CD4-positive, CD25-positive, alpha-beta regulatory T cell (primary cell): ENCODE results near the gene DNAH12. TPM values are rescaled to one million over a fixed set of nuclear protein-coding genes. Genes with fewer than 3 reads are reported as not detected.
"Not testable (repeated sequence)": the region's sequence is repeated elsewhere in the genome, so short reads cannot be mapped to it uniquely, and the experiment has no call there.

Experiments used
- ATAC-seq, 2 donors: fragments of 150-1000 bp; cut with Tn5 transposase; one replicate each; pipeline ENCODE4 v1.10.0; 2021; ENCODE audit warnings: low read depth in 2 of 2, moderate number of reproducible peaks in 2 of 2, moderate library complexity in 1 of 2
- DNase-seq, 3 donors: peaks; one replicate each; pipeline versions ENCODE4 v3.0.0 to v3.0.0-alpha.2; 2012 to 2022; ENCODE audit warnings: mixed read lengths in 1 of 3
- H3K27ac ChIP-seq: one replicate; pipeline ENCODE4 v1.7.0; 2013; ENCODE audit warnings: mild to moderate bottlenecking, low read length; ENCODE audit not compliant: insufficient read depth, poor library complexity, severe bottlenecking
- H3K27me3 ChIP-seq: one replicate; pipeline ENCODE4 v1.7.0; 2013; ENCODE audit warnings: low read length; ENCODE audit not compliant: control insufficient read depth, insufficient read depth
- H3K36me3 ChIP-seq: one replicate; pipeline ENCODE4 v1.7.0; 2013; ENCODE audit warnings: mild to moderate bottlenecking, low read length, moderate library complexity; ENCODE audit not compliant: control insufficient read depth, insufficient read depth
- H3K4me1 ChIP-seq: 2 replicates; pipeline ENCODE4 v1.7.0; 2013; ENCODE audit warnings: mild to moderate bottlenecking, low read length; ENCODE audit not compliant: insufficient read depth, control insufficient read depth, poor library complexity, severe bottlenecking
- H3K4me3 ChIP-seq: one replicate; pipeline ENCODE4 v1.7.0; 2013; ENCODE audit warnings: low read depth, mild to moderate bottlenecking, low read length, moderate library complexity
- H3K9me3 ChIP-seq, 2 experiments: 1 replicate in 1 of 2; 2 replicates in 1 of 2; pipeline ENCODE4 v1.7.0; 2013; ENCODE audit warnings: low read length in 2 of 2, mild to moderate bottlenecking in 1 of 2, moderate library complexity in 1 of 2; ENCODE audit not compliant: control insufficient read depth in 2 of 2
- H3K27ac Mint-ChIP-seq, 3 donors: one replicate each; pipeline ENCODE4 v1.8.0; 2020 to 2022; ENCODE audit warnings: mild to moderate bottlenecking in 3 of 3, mixed read lengths in 3 of 3, moderate library complexity in 2 of 3
- H3K27me3 Mint-ChIP-seq: one replicate; pipeline ENCODE4 v1.8.0; 2022; ENCODE audit warnings: mild to moderate bottlenecking, mixed read lengths
- H3K36me3 Mint-ChIP-seq: one replicate; pipeline ENCODE4 v1.8.0; 2020; ENCODE audit warnings: mixed read lengths
- H3K4me1 Mint-ChIP-seq, 4 donors: one replicate each; pipeline ENCODE4 v1.8.0; 2020 to 2022; ENCODE audit warnings: mixed read lengths in 4 of 4, mild to moderate bottlenecking in 1 of 4
- H3K4me3 Mint-ChIP-seq, 4 donors: one replicate each; pipeline ENCODE4 v1.8.0; 2020 to 2022; ENCODE audit warnings: mild to moderate bottlenecking in 4 of 4, mixed read lengths in 4 of 4, moderate library complexity in 3 of 4
- H3K9me3 Mint-ChIP-seq, 7 donors: one replicate each; pipeline ENCODE4 v1.8.0; 2020 to 2022; ENCODE audit warnings: mixed read lengths in 7 of 7, mild to moderate bottlenecking in 3 of 7, moderate library complexity in 2 of 7
- polyA plus RNA-seq, 4 donors: library from polyadenylated mRNA; unstranded; fragments of 300-500 nt; fragmentation: Illumina TruSeq; gene quantifications; one replicate each; pipeline ENCODE4 v1.2.3, GENCODE V29; 2021
- total RNA-seq: library from RNA; stranded (reverse); gene quantifications from one replicate; pipeline ENCODE4 v1.2.3, GENCODE V29; 2022

Gene DNAH12
- total and polyA plus RNA-seq, 5 donors from 2014 or later = 0.22 TPM; not detected in 4

GRCh38 chr3:57335283-57335938 is 208.7 kb downstream of the DNAH12 start:
- H3K27me3 Mint-ChIP-seq = peaks cover 26% of the 10 kb centered on the region
- Histone ChIP-seq H3K4me3 (no peak overlapping the region), H3K9me3 (no peaks in the 10 kb centered on the region), H3K27ac (no peak overlapping the region), H3K27me3 (peaks cover 8% of the 10 kb centered on the region), H3K36me3 (no peaks in the 10 kb centered on the region), H3K4me1 (no peaks in the 10 kb centered on the region)
- no peak overlapping the region for H3K4me3 Mint-ChIP-seq
- H3K36me3 Mint-ChIP-seq = no peaks in the 10 kb centered on the region
- H3K9me3 Mint-ChIP-seq = peaks cover 0 to 11% (median 0%) of the 10 kb centered on the region in 7 donors
- H3K27ac Mint-ChIP-seq = no peak overlapping the region
- H3K4me1 Mint-ChIP-seq = no peaks in the 10 kb centered on the region
- no peak for ATAC-seq
- no peak for DNase-seq

GRCh38 chr3:57331078-57331610 is 213.0 kb downstream of the DNAH12 start:
- Histone ChIP-seq H3K4me1 (no peaks in the 10 kb centered on the region), H3K27me3 (peaks cover 8% of the 10 kb centered on the region), H3K4me3 (no peak overlapping the region), H3K27ac (no peak overlapping the region), H3K9me3 (no peaks in the 10 kb centered on the region), H3K36me3 (no peaks in the 10 kb centered on the region)
- ATAC-seq (no peak), DNase-seq (no peak)
- H3K36me3 Mint-ChIP-seq = no peaks in the 10 kb centered on the region
- no peaks in the 10 kb centered on the region for H3K4me1 Mint-ChIP-seq
- no peak overlapping the region for H3K27ac Mint-ChIP-seq
- peaks cover 0 to 4% (median 0%) of the 10 kb centered on the region in 7 donors for H3K9me3 Mint-ChIP-seq
- peaks cover 20% of the 10 kb centered on the region for H3K27me3 Mint-ChIP-seq
- H3K4me3 Mint-ChIP-seq = no peak overlapping the region

- H3K9me3 Mint-ChIP-seq, H3K4me3 Mint-ChIP-seq, H3K36me3 Mint-ChIP-seq, H3K27ac ChIP-seq, DNase-seq, H3K4me1 Mint-ChIP-seq, H3K27ac Mint-ChIP-seq, H3K36me3 ChIP-seq, H3K9me3 ChIP-seq, ATAC-seq, H3K4me1 ChIP-seq, H3K27me3 ChIP-seq, H3K4me3 ChIP-seq: not testable (repeated sequence)
- H3K27me3 Mint-ChIP-seq = peaks cover 12% of the 10 kb centered on the region
Measured at GRCh38 chr3:57326498-57326897, 217.6 kb downstream of the DNAH12 start.

GRCh38 chr3:57314204-57314603 is 229.9 kb downstream of the DNAH12 start:
- Mint-ChIP-seq H3K9me3 (peaks cover 0 to 4% (median 0%) of the 10 kb centered on the region in 7 donors), H3K4me1 (no peaks in the 10 kb centered on the region), H3K27ac (no peak overlapping the region), H3K36me3 (no peaks in the 10 kb centered on the region), H3K27me3 (peaks cover 29% of the 10 kb centered on the region), H3K4me3 (no peak overlapping the region)
- Histone ChIP-seq H3K27me3 (peaks cover 9% of the 10 kb centered on the region), H3K4me1 (no peaks in the 10 kb centered on the region), H3K4me3 (no peak overlapping the region), H3K27ac (no peak overlapping the region), H3K36me3 (no peaks in the 10 kb centered on the region), H3K9me3 (peaks cover 0 to 3% of the 10 kb centered on the region in 2 experiments)
- no peak for ATAC-seq
- DNase-seq = no peak

- Histone ChIP-seq H3K36me3 (no peaks in the 10 kb centered on the region), H3K4me1 (no peaks in the 10 kb centered on the region), H3K27ac (no peak overlapping the region), H3K4me3 (no peak overlapping the region), H3K9me3 (no peaks in the 10 kb centered on the region), H3K27me3 (peaks cover 4% of the 10 kb centered on the region)
- ATAC-seq = no peak
- peaks cover 0 to 2% (median 0%) of the 10 kb centered on the region in 7 donors for H3K9me3 Mint-ChIP-seq
- no peaks in the 10 kb centered on the region for H3K36me3 Mint-ChIP-seq
- no peak for DNase-seq
- H3K4me3 Mint-ChIP-seq = no peak overlapping the region
- no peak overlapping the region for H3K27ac Mint-ChIP-seq
- H3K27me3 Mint-ChIP-seq = peaks cover 10% of the 10 kb centered on the region
- no peaks in the 10 kb centered on the region for H3K4me1 Mint-ChIP-seq
Measured at GRCh38 chr3:57309769-57310360, 234.3 kb downstream of the DNAH12 start.

GRCh38 chr3:57303520-57303919 is 240.6 kb downstream of the DNAH12 start:
- not testable (repeated sequence) for H3K36me3 Mint-ChIP-seq, H3K36me3 ChIP-seq, H3K4me3 ChIP-seq, ATAC-seq, H3K27ac Mint-ChIP-seq, H3K9me3 ChIP-seq, H3K4me3 Mint-ChIP-seq, H3K27me3 ChIP-seq, H3K9me3 Mint-ChIP-seq, H3K4me1 Mint-ChIP-seq, H3K4me1 ChIP-seq, H3K27ac ChIP-seq, DNase-seq
- H3K27me3 Mint-ChIP-seq = peaks cover 30% of the 10 kb centered on the region

- Histone ChIP-seq H3K4me1 (no peaks in the 10 kb centered on the region), H3K36me3 (no peaks in the 10 kb centered on the region), H3K4me3 (no peak overlapping the region), H3K27me3 (peaks cover 3% of the 10 kb centered on the region), H3K27ac (no peak overlapping the region), H3K9me3 (no peaks in the 10 kb centered on the region)
- Mint-ChIP-seq H3K27me3 (peaks cover 42% of the 10 kb centered on the region), H3K27ac (no peak overlapping the region), H3K36me3 (no peaks in the 10 kb centered on the region), H3K4me3 (no peak overlapping the region), H3K9me3 (peaks cover 0 to 4% (median 0%) of the 10 kb centered on the region in 7 donors), H3K4me1 (no peaks in the 10 kb centered on the region)
- no peak for ATAC-seq
- DNase-seq = no peak
Measured at GRCh38 chr3:57298041-57298440, 246.1 kb downstream of the DNAH12 start.
